H9 (cell line): ENCODE data around the gene TEX48. TPM values are rescaled to one million over a fixed set of nuclear protein-coding genes. Genes with fewer than 3 reads are reported as not detected.

ENCODE experiments used
- DNase-seq: peaks from one replicate; pipeline ENCODE4 v3.0.0-alpha.2; 2017
- H2AFZ ChIP-seq: one replicate; pipeline ENCODE4 v1.6.1; 2013; ENCODE audit warnings: mild to moderate bottlenecking, low read length, control low read depth, moderate library complexity
- H2AK5ac ChIP-seq: 2 replicates; pipeline ENCODE4 v1.6.1; 2013; ENCODE audit warnings: low read length, control low read depth, mixed read lengths; ENCODE audit not compliant: insufficient read length
- H2BK120ac ChIP-seq: one replicate; pipeline ENCODE4 v1.6.1; 2013; ENCODE audit warnings: low read depth, mild to moderate bottlenecking, low read length, control low read depth, inconsistent platforms; ENCODE audit not compliant: poor library complexity, severe bottlenecking
- H2BK12ac ChIP-seq: 2 replicates; pipeline ENCODE4 v1.6.1; 2013; ENCODE audit warnings: low read length, control low read depth, mixed read lengths, low read depth; ENCODE audit not compliant: insufficient read length
- H2BK15ac ChIP-seq: 2 replicates; pipeline ENCODE4 v1.6.1; 2013; ENCODE audit warnings: low read depth, low read length, control low read depth
- H2BK20ac ChIP-seq: one replicate; pipeline ENCODE4 v1.6.1; 2013; ENCODE audit warnings: low read depth, mild to moderate bottlenecking, low read length, control low read depth, inconsistent platforms; ENCODE audit not compliant: poor library complexity, severe bottlenecking
- H2BK5ac ChIP-seq: 2 replicates; pipeline ENCODE4 v1.6.1; 2013; ENCODE audit warnings: low read length, control low read depth, mixed read lengths; ENCODE audit not compliant: insufficient read length
- H3K14ac ChIP-seq: 2 replicates; pipeline ENCODE4 v1.6.1; 2013; ENCODE audit warnings: low read length, control low read depth; ENCODE audit not compliant: insufficient read depth
- H3K18ac ChIP-seq: 2 replicates; pipeline ENCODE4 v1.6.1; 2013; ENCODE audit warnings: low read depth, mild to moderate bottlenecking, mixed read lengths, low read length, control low read depth; ENCODE audit not compliant: insufficient read length
- H3K23ac ChIP-seq: 2 replicates; pipeline ENCODE4 v1.6.1; 2013; ENCODE audit warnings: low read length, control low read depth, mixed read lengths, low read depth; ENCODE audit not compliant: insufficient read length
- H3K23me2 ChIP-seq: 2 replicates; pipeline ENCODE4 v1.6.1; 2013; ENCODE audit warnings: low read depth, mild to moderate bottlenecking, mixed read lengths, low read length, control low read depth; ENCODE audit not compliant: insufficient read length, poor library complexity, severe bottlenecking
- H3K27ac ChIP-seq: 2 replicates; pipeline ENCODE4 v1.5.1; 2013; ENCODE audit warnings: low read length, control low read depth, mixed read lengths, low read depth; ENCODE audit not compliant: insufficient read length
- H3K27me3 ChIP-seq: 2 replicates; pipeline ENCODE4 v1.6.1; 2013; ENCODE audit warnings: low read length, control low read depth, inconsistent platforms; ENCODE audit not compliant: insufficient read depth
- H3K4ac ChIP-seq: 2 replicates; pipeline ENCODE4 v1.6.1; 2013; ENCODE audit warnings: low read depth, mild to moderate bottlenecking, control low read depth, inconsistent platforms, low read length, moderate library complexity
- H3K4me1 ChIP-seq: 2 replicates; pipeline ENCODE4 v1.6.1; 2013; ENCODE audit warnings: low read length, control low read depth, inconsistent platforms; ENCODE audit not compliant: insufficient read depth
- H3K4me2 ChIP-seq: 2 replicates; pipeline ENCODE4 v1.6.1; 2013; ENCODE audit warnings: low read length, control low read depth, mixed read lengths; ENCODE audit not compliant: insufficient read length, insufficient read depth
- H3K56ac ChIP-seq: 2 replicates; pipeline ENCODE4 v1.6.1; 2013; ENCODE audit warnings: low read depth, mild to moderate bottlenecking, mixed read lengths, low read length, control low read depth; ENCODE audit not compliant: insufficient read length
- H3K79me1 ChIP-seq: 2 replicates; pipeline ENCODE4 v1.6.1; 2013; ENCODE audit warnings: low read depth, mild to moderate bottlenecking, moderate library complexity, low read length, control low read depth, inconsistent platforms; ENCODE audit not compliant: insufficient read depth, poor library complexity, severe bottlenecking
- H3K79me2 ChIP-seq: 2 replicates; pipeline ENCODE4 v1.6.1; 2013; ENCODE audit warnings: low read length, control low read depth, inconsistent platforms; ENCODE audit not compliant: insufficient read depth
- H3K9ac ChIP-seq: 2 replicates; pipeline ENCODE4 v1.6.1; 2013; ENCODE audit warnings: low read length, control low read depth, mixed read lengths; ENCODE audit not compliant: insufficient read length; ENCODE audit errors: extremely low read depth
- H3K9me3 ChIP-seq: one replicate; pipeline ENCODE4 v1.6.1; 2013; ENCODE audit warnings: low read depth, low read length, inconsistent platforms; ENCODE audit not compliant: control insufficient read depth
- H3T11ph ChIP-seq: one replicate; pipeline ENCODE4 v1.6.1; 2013; ENCODE audit warnings: mild to moderate bottlenecking, low read length, control low read depth, inconsistent platforms
- H4K20me1 ChIP-seq: one replicate; pipeline ENCODE4 v1.6.1; 2013; ENCODE audit not compliant: control insufficient read depth, insufficient read length, insufficient read depth
- H4K5ac ChIP-seq: 2 replicates; pipeline ENCODE4 v1.6.1; 2013; ENCODE audit warnings: low read depth, mild to moderate bottlenecking, mixed read lengths, low read length, control low read depth; ENCODE audit not compliant: insufficient read length
- H4K8ac ChIP-seq: replicated peaks from 2 replicates; pipeline ENCODE4 v1.6.1; 2013; ENCODE audit warnings: low read length, control low read depth, mixed read lengths, low read depth; ENCODE audit not compliant: insufficient read length
- H4K91ac ChIP-seq: 2 replicates; pipeline ENCODE4 v1.6.1; 2013; ENCODE audit warnings: low read depth, mild to moderate bottlenecking, moderate library complexity, mixed read lengths, low read length, control low read depth; ENCODE audit not compliant: insufficient read length
- H3K27ac Mint-ChIP-seq, 3 experiments: 2 replicates in 2 of 3; 3 replicates in 1 of 3; pipeline ENCODE4 v1.8.0; 2020 to 2021; ENCODE audit warnings: mixed read lengths in 3 of 3, mild to moderate bottlenecking in 1 of 3, moderate library complexity in 1 of 3
- H3K27me3 Mint-ChIP-seq: 2 replicates; pipeline ENCODE4 v1.8.0; 2021; ENCODE audit warnings: low read depth, mild to moderate bottlenecking, moderate library complexity, mixed read lengths
- H3K36me3 Mint-ChIP-seq, 3 experiments: 2 replicates in 2 of 3; 3 replicates in 1 of 3; pipeline ENCODE4 v1.8.0; 2020 to 2021; ENCODE audit warnings: low read depth in 3 of 3, mixed read lengths in 3 of 3; ENCODE audit not compliant: insufficient read depth in 1 of 3
- H3K4me1 Mint-ChIP-seq, 2 experiments: 2 replicates each; pipeline ENCODE4 v1.8.0; 2020; ENCODE audit warnings: mixed read lengths in 2 of 2
- H3K4me3 Mint-ChIP-seq, 2 experiments: 2 replicates in 1 of 2; 3 replicates in 1 of 2; pipeline ENCODE4 v1.8.0; 2020 to 2021; ENCODE audit warnings: mild to moderate bottlenecking in 2 of 2, mixed read lengths in 2 of 2, moderate library complexity in 1 of 2
- H3K9me3 Mint-ChIP-seq, 2 experiments: 2 replicates in 1 of 2; 3 replicates in 1 of 2; pipeline ENCODE4 v1.8.0; 2020; ENCODE audit warnings: mild to moderate bottlenecking in 2 of 2, mixed read lengths in 2 of 2, moderate library complexity in 1 of 2
- CTCF ChIP-seq: fragments of 200-600 bp; sonication (generic); conservative IDR thresholded peaks from 3 replicates; pipeline ENCODE4 v1.8.0; 2021; ENCODE audit warnings: antibody characterized with exemption, mild to moderate bottlenecking
- WGBS: extraction: QIAGEN DNeasy Blood & Tissue Kit; methylation state at CpG from one replicate; pipeline ENCODE4 v1.1.7; 2013; ENCODE audit warnings: missing lambda C conversion rate, low lambda C conversion rate, mixed read lengths; ENCODE audit not compliant: insufficient read length; ENCODE audit errors: extremely low coverage; 5-methylcytosine and 5-hydroxymethylcytosine counted together
- total RNA-seq: library from RNA; stranded (reverse); gene quantifications from 2 replicates; pipeline ENCODE4 v1.2.1, GENCODE V29; 2021

TEX48 gene
- total RNA-seq, 1 experiment from 2014 or later, result not detected

- no peak overlapping the region for H3K9ac ChIP-seq
- H3K56ac ChIP-seq, result no peak overlapping the region
- H3K4me1 Mint-ChIP-seq, result peaks cover 12 to 23% of the 10 kb centered on the region in 2 experiments
- H3K23me2 ChIP-seq, result no peaks in the 10 kb centered on the region
- H3K27me3 Mint-ChIP-seq, result peaks cover 21% of the 10 kb centered on the region
- WGBS, result no CpG with 5 or more reads among the region's 5 CpGs
- no peaks in the 10 kb centered on the region for H3K9me3 ChIP-seq
- no peak overlapping the region for H2BK120ac ChIP-seq
- no peaks in the 10 kb centered on the region for H3K4me1 ChIP-seq
- H2BK12ac ChIP-seq, result no peak overlapping the region
- no peak overlapping the region for H3K23ac ChIP-seq
- H3K27me3 ChIP-seq, result no peaks in the 10 kb centered on the region
- no peaks in the 10 kb centered on the region for H3K36me3 Mint-ChIP-seq
- no peak overlapping the region for H4K91ac ChIP-seq
- no peak for DNase-seq
- no peak overlapping the region for H3K27ac Mint-ChIP-seq
- no peak for TF ChIP-seq CTCF
- no peak overlapping the region for H2AK5ac ChIP-seq
- H2BK15ac ChIP-seq, result no peak overlapping the region
- H4K20me1 ChIP-seq, result no peaks in the 10 kb centered on the region
- H3K18ac ChIP-seq, result no peak overlapping the region
- no peak overlapping the region for H2BK20ac ChIP-seq
- H3K4me2 ChIP-seq, result no peak overlapping the region
- no peak overlapping the region for H2BK5ac ChIP-seq
- no peaks in the 10 kb centered on the region; a peak in 1 of 5 replicates for H3K9me3 Mint-ChIP-seq
- H3K4me3 Mint-ChIP-seq, result no peak overlapping the region
- no peak overlapping the region for H3K27ac ChIP-seq
- no peaks in the 10 kb centered on the region for H3K79me1 ChIP-seq
- H3K79me2 ChIP-seq, result no peaks in the 10 kb centered on the region
- H2AFZ ChIP-seq, result no peak overlapping the region
- no peak overlapping the region for H4K8ac ChIP-seq
- no peak overlapping the region for H3T11ph ChIP-seq
- H3K14ac ChIP-seq, result no peak overlapping the region
- no peak overlapping the region for H3K4ac ChIP-seq
- H4K5ac ChIP-seq, result no peak overlapping the region
Measured at GRCh38 chr9:114685951-114686350, 4.0 kb upstream of the TEX48 start.
